Tibial artery (tissue), 4 donors: ENCODE measurements around the gene HMCN1.
"Not testable (repeated sequence)": the region's sequence is repeated elsewhere in the genome, so short reads cannot be mapped to it uniquely, and the experiment has no call there.

Experiments
- DNase-seq, 2 donors: peaks; one replicate each; pipeline ENCODE4 v3.0.0-alpha.2; 2019
- H3K27ac ChIP-seq, 2 donors: fragments of 200-600 bp; sonication (generic) in 1 of 2; 1 replicate in 1 of 2; 2 replicates in 1 of 2; pipeline ENCODE4 v1.5.1; 2018 to 2019; ENCODE audit warnings: mild to moderate bottlenecking in 1 of 2
- H3K27me3 ChIP-seq, 2 donors: fragments of 200-600 bp; sonication (generic) in 1 of 2; one replicate each; pipeline versions ENCODE4 v1.5.1 to v1.6.0; 2016 to 2019
- H3K36me3 ChIP-seq, 3 donors: fragments of 200-600 bp; sonication (generic) in 2 of 3; one replicate each; pipeline ENCODE4 v1.5.1; 2016 to 2019; ENCODE audit warnings: mild to moderate bottlenecking in 2 of 3
- H3K4me1 ChIP-seq, 4 donors: fragments of 200-600 bp; sonication (generic) in 2 of 4; 1 replicate in 3 of 4; 2 replicates in 1 of 4; pipeline ENCODE4 v1.5.1; 2016 to 2019
- H3K4me3 ChIP-seq, 2 donors: fragments of 200-600 bp; sonication (generic) in 1 of 2; 1 replicate in 1 of 2; 2 replicates in 1 of 2; pipeline ENCODE4 v1.5.1; 2018 to 2019; ENCODE audit warnings: mild to moderate bottlenecking in 2 of 2
- H3K9me3 ChIP-seq, 3 donors: fragments of 200-600 bp; sonication (generic) in 1 of 3; one replicate each; pipeline ENCODE4 v1.5.1; 2016 to 2019
- intact Hi-C: fragments of 100-400 bp; cut with DNase I; formaldehyde crosslinking; loops from one replicate; pipeline ENCODE4 v1.15.0; 2023; ENCODE audit warnings: low total_unique reads
- TF ChIP-seq, protein P1 (sequence below), 2 experiments: fragments of 200-600 bp in 1 of 2; fragments of 450-650 bp in 1 of 2; IDR thresholded peaks; one replicate each; pipeline ENCODE4 v1.5.1; 2017 to 2019; ENCODE audit warnings: antibody characterized with exemption in 2 of 2, mild to moderate bottlenecking in 1 of 2, moderate library complexity in 1 of 2

The HMCN1 gene

DNA sequence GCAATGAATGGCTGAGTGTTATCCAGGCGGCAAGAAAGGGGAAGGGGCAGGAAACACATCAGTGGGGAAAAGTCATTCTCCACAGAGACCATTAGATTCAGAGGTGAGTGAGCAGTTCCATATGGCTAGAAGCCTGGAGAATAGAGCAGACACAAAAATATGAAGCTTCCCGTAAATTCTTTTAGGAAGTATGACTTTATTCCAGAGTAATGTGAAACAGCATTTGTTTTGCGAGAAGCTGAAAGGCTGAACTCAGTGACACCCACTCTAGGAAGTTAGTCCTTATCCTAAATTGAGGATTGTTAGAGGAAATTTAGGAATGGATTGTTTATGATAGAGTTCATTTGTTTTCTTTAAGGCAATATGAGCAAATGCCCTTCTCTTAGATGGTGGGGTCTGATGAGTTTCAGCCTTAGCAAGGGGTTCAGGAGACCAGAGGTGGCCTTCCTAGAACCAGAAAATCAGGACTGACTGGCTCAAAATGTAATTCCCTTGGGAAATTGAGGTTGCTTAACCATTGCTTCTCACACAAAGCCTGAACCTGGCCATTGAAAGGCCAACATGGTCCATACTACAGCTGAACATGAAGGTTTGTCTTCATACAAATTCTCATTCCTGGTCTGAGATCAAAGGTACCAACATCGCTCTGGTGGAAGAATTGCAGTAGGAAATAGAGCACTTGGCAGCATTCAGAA is 473.3 kb downstream of the HMCN1 start:
- no peaks in the 10 kb centered on the region for H3K36me3 ChIP-seq
- DNase-seq: no peak
- no peaks in the 10 kb centered on the region for H3K4me1 ChIP-seq
- TF ChIP-seq, protein P1, sequence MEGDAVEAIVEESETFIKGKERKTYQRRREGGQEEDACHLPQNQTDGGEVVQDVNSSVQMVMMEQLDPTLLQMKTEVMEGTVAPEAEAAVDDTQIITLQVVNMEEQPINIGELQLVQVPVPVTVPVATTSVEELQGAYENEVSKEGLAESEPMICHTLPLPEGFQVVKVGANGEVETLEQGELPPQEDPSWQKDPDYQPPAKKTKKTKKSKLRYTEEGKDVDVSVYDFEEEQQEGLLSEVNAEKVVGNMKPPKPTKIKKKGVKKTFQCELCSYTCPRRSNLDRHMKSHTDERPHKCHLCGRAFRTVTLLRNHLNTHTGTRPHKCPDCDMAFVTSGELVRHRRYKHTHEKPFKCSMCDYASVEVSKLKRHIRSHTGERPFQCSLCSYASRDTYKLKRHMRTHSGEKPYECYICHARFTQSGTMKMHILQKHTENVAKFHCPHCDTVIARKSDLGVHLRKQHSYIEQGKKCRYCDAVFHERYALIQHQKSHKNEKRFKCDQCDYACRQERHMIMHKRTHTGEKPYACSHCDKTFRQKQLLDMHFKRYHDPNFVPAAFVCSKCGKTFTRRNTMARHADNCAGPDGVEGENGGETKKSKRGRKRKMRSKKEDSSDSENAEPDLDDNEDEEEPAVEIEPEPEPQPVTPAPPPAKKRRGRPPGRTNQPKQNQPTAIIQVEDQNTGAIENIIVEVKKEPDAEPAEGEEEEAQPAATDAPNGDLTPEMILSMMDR (IDR thresholded peaks at IDR 0.05): no peak
- intact Hi-C loops: no loop called here
- H3K4me3 ChIP-seq: no peak overlapping the region
- H3K27ac ChIP-seq: no peak overlapping the region
- H3K27me3 ChIP-seq: no peaks in the 10 kb centered on the region
- no peaks in the 10 kb centered on the region for H3K9me3 ChIP-seq

DNA sequence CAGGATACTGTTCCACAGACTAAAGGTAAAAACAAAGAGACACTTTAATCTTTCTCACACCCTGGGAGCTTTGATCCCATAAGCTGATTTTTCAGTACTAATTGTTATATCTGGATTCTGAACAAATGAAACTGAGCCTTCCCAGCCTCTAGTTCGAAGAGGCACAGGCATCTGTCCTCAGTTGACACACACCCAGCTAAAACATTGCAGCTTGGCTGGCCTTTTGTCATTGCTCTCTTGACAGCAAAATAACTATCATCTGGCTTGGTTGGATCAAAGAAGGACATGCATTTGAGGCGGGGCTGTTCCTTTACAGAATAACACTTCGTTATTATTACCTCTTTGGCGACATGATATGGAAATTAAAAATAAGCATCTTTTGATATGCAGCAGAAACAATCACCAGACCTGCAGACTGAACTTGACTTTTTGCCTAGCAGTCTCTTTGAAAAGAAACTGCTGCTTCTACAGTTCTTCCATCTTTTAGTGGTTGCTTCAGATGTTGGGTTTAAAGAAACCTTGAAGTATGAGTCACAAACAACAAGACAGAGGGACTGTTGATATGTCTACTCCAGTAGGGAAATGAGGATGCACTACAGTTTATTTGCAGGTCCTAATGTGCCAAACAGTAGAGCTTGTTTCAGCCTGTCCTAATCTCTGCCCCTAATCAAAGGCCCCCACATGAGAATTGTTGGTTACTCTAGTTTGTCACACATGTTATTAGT is 474.4 kb downstream of the HMCN1 start:
- no peaks in the 10 kb centered on the region for H3K27me3 ChIP-seq
- no peaks in the 10 kb centered on the region for H3K36me3 ChIP-seq
- TF ChIP-seq, protein P1 (IDR thresholded peaks at IDR 0.05): no peak
- H3K4me1 ChIP-seq: no peaks in the 10 kb centered on the region
- DNase-seq: no peak
- no peaks in the 10 kb centered on the region for H3K9me3 ChIP-seq
- intact Hi-C loops: no loop called here
- H3K27ac ChIP-seq: no peak overlapping the region
- H3K4me3 ChIP-seq: no peak overlapping the region

DNA sequence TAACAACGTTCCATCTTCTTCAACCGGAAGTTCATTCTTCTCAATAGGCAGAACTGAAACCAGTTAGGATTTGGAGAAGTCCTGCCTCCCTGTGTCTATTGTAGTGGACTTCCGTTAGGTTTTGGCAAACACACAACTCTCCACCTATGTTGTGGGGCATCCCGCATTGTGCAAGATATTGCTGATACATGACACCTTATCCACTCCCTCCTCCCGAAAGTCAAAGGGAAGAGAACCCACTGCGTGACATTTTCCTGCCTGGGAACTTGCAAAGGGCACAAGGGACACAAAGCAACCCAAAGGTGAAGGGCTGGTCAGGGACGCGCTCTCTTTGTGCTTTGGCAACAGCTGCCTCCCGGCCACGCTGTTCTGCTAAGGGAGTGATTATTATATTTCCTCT is 476.1 kb downstream of the HMCN1 start:
- intact Hi-C loops: loop anchor here (10.0 kb wide), 1 partner anchor 485 kb away; no protein-coding TSS in a partner anchor
- Histone ChIP-seq H3K4me3 (no peak overlapping the region), H3K27me3 (no peaks in the 10 kb centered on the region), H3K9me3 (no peaks in the 10 kb centered on the region), H3K36me3 (no peaks in the 10 kb centered on the region), H3K27ac (no peak overlapping the region), H3K4me1 (no peaks in the 10 kb centered on the region)
- DNase-seq: no peak
- TF ChIP-seq, protein P1 (IDR thresholded peaks at IDR 0.05): no peak

DNA sequence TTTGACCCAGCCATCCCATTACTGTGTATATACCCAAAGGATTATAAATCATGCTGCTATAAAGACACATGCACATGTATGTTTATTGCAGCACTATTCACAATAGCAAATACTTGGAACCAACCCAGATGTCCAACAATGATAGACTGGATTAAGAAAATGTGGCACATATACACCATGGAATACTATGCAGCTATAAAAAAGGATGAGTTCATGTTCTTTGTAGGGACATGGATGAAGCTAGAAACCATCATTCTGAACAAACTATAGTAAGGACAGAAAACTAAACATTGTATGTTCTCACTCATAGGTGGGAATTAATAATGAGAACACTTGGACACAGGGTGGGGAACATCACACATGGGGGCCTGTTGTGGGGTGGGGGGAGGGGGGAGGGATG is 477.4 kb downstream of the HMCN1 start:
- not testable (repeated sequence) for H3K27me3 ChIP-seq, H3K4me3 ChIP-seq, DNase-seq, H3K9me3 ChIP-seq, H3K4me1 ChIP-seq, H3K27ac ChIP-seq, H3K36me3 ChIP-seq
- intact Hi-C loops: loop anchor here (10.0 kb wide), 1 partner anchor 487 kb away; no protein-coding TSS in a partner anchor

DNA sequence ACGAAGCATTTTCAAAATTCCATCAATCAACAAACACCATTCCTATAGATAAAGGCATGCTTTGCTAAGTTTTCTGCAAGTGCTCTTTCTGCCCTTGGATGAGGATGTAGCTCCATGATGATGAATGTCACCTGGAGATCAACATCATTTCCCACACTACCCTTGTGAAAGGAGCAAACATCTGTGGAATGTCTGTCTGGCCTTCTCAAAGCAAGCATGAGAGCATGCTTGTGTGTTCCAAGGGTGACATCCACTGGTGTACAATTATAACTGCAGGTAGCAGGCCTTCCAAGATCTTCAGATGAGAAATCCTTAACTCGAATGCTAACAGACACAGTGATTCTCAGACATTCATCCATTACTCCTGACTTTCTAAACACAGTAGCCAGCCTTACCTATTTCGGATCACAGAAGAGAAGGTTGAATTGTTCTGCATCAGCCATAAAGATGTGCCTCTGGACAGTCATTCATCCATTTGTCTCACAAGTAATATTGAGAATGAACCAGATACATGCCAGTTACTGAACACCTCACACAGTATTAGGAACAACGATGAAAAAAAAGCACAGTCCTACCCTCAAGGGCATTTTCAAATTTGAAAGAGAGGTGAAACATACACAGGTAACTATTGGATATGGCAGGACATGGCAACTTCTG is 478.5 kb downstream of the HMCN1 start:
- TF ChIP-seq, protein P1 (IDR thresholded peaks at IDR 0.05): peak; percentile 65 to 78
- Histone ChIP-seq H3K4me1 (no peaks in the 10 kb centered on the region), H3K9me3 (no peaks in the 10 kb centered on the region), H3K27me3 (no peaks in the 10 kb centered on the region), H3K36me3 (no peaks in the 10 kb centered on the region), H3K4me3 (no peak overlapping the region), H3K27ac (no peak overlapping the region)
- intact Hi-C loops: loop anchor here (10.0 kb wide), 1 partner anchor 488 kb away; no protein-coding TSS in a partner anchor
- no peak for DNase-seq

DNA sequence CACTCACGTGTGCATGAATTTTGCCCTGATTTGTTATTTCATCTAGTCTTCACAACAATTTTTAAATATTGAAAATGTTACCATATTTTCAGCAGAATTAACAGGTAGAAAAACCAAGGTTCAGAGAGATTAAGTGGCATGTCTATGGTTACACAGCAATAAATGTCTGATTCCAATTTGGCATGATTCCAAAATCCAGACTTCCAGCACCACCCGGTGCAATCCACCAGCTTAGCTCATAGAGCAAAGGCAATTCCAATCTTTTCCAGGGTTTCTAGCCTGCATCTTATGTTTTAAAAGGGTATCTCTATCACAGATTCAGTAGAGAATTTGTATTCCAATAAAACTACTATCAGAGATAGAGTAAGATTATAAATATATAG is 479.0 kb downstream of the HMCN1 start:
- TF ChIP-seq, protein P1 (IDR thresholded peaks at IDR 0.05): no peak
- DNase-seq: no peak
- no peaks in the 10 kb centered on the region for H3K36me3 ChIP-seq
- H3K4me1 ChIP-seq: no peaks in the 10 kb centered on the region
- no peaks in the 10 kb centered on the region for H3K27me3 ChIP-seq
- H3K4me3 ChIP-seq: no peak overlapping the region
- no peaks in the 10 kb centered on the region for H3K9me3 ChIP-seq
- H3K27ac ChIP-seq: no peak overlapping the region
- intact Hi-C loops: loop anchor here (10.0 kb wide), 1 partner anchor 488 kb away; no protein-coding TSS in a partner anchor
